ENCODE results near the gene GAS7. TPM values are rescaled to one million over a fixed set of nuclear protein-coding genes. Genes with fewer than 3 reads are reported as not detected.

GAS7 gene
- total and polyA plus RNA-seq, 2 of the 13 experiments (the other 11 are each of a cell fraction or from before 2014, with no cell fraction given): 1.0 to 5.2 TPM

DNA sequence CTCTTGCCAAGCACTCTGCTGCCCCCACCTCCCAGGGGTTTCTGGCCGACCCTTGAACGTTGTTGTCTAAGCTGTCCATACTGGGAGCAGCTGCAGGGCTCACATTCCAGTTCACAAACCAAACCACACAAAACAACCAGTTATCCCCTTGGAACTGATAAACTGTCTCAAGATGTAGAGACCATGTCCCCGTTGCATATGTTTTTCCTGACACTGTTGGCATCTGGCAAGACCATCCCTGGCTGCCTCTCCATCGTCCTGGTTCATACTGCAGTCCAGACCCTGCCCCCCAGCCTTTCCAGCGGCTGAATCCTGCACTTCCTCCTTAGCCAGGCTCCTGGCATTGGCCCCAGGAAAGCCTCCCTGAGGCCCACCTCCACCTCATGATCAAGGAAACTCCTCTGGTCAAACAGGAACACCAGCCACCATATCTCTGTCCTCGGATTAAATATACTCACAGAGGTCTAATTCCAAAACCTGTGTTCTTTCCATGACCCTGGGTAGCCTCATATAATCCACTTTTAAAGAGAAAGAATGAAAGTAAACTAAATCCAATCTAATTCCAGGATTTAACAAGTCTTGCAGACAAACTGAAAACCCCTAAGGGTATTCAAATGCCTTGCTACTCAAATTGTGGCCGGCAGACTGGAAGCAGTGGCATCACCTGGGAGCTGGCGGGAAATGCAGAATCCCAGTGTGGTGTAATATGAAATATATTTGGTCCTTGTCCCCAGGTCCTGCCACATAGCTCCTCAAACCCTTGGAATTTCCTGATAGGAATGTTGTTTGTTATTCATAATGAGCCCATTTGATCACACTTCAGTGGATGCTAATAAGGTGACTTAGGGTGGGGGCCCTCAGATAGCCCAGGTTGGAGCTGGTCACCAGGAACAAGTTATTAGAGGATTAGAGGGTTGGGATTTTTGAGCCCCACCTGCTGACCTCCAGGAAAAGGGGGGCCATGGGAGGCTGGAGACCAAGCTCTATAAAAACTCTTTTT, 14.2 kb downstream of the GAS7 start (continued):
- TF ChIP-seq PHF8 (CRISPR knock-in tag; IDR thresholded peaks at IDR 0.05): no peak
- no peak for TF ChIP-seq ZNF780A (CRISPR knock-in tag; IDR thresholded peaks at IDR 0.05)
- TF ChIP-seq, protein P1, sequence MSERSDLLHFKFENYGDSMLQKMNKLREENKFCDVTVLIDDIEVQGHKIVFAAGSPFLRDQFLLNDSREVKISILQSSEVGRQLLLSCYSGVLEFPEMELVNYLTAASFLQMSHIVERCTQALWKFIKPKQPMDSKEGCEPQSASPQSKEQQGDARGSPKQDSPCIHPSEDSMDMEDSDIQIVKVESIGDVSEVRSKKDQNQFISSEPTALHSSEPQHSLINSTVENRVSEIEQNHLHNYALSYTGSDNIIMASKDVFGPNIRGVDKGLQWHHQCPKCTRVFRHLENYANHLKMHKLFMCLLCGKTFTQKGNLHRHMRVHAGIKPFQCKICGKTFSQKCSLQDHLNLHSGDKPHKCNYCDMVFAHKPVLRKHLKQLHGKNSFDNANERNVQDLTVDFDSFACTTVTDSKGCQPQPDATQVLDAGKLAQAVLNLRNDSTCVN (CRISPR knock-in tag; IDR thresholded peaks at IDR 0.05; ENCODE audit: borderline replicate concordance): no peak
- no peak for TF ChIP-seq MTF1 (CRISPR knock-in tag; IDR thresholded peaks at IDR 0.05)
- TF ChIP-seq NFE2 (CRISPR knock-in tag; IDR thresholded peaks at IDR 0.05): no peak
- TF ChIP-seq MEF2D (CRISPR knock-in tag; IDR thresholded peaks at IDR 0.05): no peak
- TF ChIP-seq SALL2 (CRISPR knock-in tag; IDR thresholded peaks at IDR 0.05): no peak
- TF ChIP-seq ZC3H4 (CRISPR knock-in tag; IDR thresholded peaks at IDR 0.05; ENCODE audit: borderline replicate concordance): no peak
- no peak for TF ChIP-seq ZNF124 (CRISPR knock-in tag; IDR thresholded peaks at IDR 0.05)
- TF ChIP-seq ZFAT (CRISPR knock-in tag; conservative IDR thresholded peaks at IDR 0.05): no peak
- TF ChIP-seq, protein P2, sequence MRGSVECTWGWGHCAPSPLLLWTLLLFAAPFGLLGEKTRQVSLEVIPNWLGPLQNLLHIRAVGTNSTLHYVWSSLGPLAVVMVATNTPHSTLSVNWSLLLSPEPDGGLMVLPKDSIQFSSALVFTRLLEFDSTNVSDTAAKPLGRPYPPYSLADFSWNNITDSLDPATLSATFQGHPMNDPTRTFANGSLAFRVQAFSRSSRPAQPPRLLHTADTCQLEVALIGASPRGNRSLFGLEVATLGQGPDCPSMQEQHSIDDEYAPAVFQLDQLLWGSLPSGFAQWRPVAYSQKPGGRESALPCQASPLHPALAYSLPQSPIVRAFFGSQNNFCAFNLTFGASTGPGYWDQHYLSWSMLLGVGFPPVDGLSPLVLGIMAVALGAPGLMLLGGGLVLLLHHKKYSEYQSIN (CRISPR knock-in tag; IDR thresholded peaks at IDR 0.05; ENCODE audit: borderline replicate concordance): no peak
- TF ChIP-seq GATA4 (IDR thresholded peaks at IDR 0.05; ENCODE audit: borderline replicate concordance, low read depth): no peak
- TF ChIP-seq, protein P3, sequence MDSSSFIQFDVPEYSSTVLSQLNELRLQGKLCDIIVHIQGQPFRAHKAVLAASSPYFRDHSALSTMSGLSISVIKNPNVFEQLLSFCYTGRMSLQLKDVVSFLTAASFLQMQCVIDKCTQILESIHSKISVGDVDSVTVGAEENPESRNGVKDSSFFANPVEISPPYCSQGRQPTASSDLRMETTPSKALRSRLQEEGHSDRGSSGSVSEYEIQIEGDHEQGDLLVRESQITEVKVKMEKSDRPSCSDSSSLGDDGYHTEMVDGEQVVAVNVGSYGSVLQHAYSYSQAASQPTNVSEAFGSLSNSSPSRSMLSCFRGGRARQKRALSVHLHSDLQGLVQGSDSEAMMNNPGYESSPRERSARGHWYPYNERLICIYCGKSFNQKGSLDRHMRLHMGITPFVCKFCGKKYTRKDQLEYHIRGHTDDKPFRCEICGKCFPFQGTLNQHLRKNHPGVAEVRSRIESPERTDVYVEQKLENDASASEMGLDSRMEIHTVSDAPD (CRISPR knock-in tag; IDR thresholded peaks at IDR 0.05): no peak
